Natural killer cell (primary cell): ENCODE data around the gene KCNC4. TPM values are rescaled to one million over a fixed set of nuclear protein-coding genes. Genes with fewer than 3 reads are reported as not detected.

Experiments
- ATAC-seq, 3 donors: fragments of 150-1000 bp in 2 of 3; fragments of 200-7000 bp in 1 of 3; cut with Tn5 transposase; 1 replicate in 1 of 3; 2 replicates in 2 of 3; pipeline ENCODE4 v1.10.0; 2021; ENCODE audit warnings: mild to moderate bottlenecking in 2 of 3, moderate library complexity in 2 of 3
- DNase-seq, 2 donors: peaks; one replicate each; pipeline versions ENCODE4 v3.0.0 to v3.0.0-alpha.2; 2013 to 2021; ENCODE audit warnings: mixed read lengths in 1 of 2
- H3K27ac ChIP-seq: one replicate; pipeline ENCODE4 v1.5.1; 2013; ENCODE audit warnings: mild to moderate bottlenecking, low read length
- H3K27me3 ChIP-seq: one replicate; pipeline ENCODE4 v1.6.1; 2013; ENCODE audit warnings: low read length; ENCODE audit not compliant: control insufficient read depth, insufficient read depth
- H3K36me3 ChIP-seq: one replicate; pipeline ENCODE4 v1.6.1; 2013; ENCODE audit warnings: low read length; ENCODE audit not compliant: control insufficient read depth, insufficient read depth
- H3K4me1 ChIP-seq: one replicate; pipeline ENCODE4 v1.6.1; 2013; ENCODE audit warnings: low read length; ENCODE audit not compliant: control insufficient read depth, insufficient read depth
- H3K4me3 ChIP-seq: one replicate; pipeline ENCODE4 v1.5.1; 2013; ENCODE audit warnings: low read length
- H3K9me3 ChIP-seq: one replicate; pipeline ENCODE4 v1.6.1; 2013; ENCODE audit warnings: low read length; ENCODE audit not compliant: control insufficient read depth, insufficient read depth
- H3K27ac Mint-ChIP-seq, 2 donors: one replicate each; pipeline ENCODE4 v1.8.0; 2022; ENCODE audit warnings: mild to moderate bottlenecking in 2 of 2, mixed read lengths in 2 of 2, moderate library complexity in 1 of 2
- H3K27me3 Mint-ChIP-seq, 2 donors: one replicate each; pipeline ENCODE4 v1.8.0; 2022; ENCODE audit warnings: low read depth in 2 of 2, mixed read lengths in 2 of 2
- H3K36me3 Mint-ChIP-seq: one replicate; pipeline ENCODE4 v1.8.0; 2022; ENCODE audit warnings: mixed read lengths
- H3K4me1 Mint-ChIP-seq, 2 donors: one replicate each; pipeline ENCODE4 v1.8.0; 2022; ENCODE audit warnings: mixed read lengths in 2 of 2
- H3K4me3 Mint-ChIP-seq: one replicate; pipeline ENCODE4 v1.8.0; 2022; ENCODE audit warnings: mild to moderate bottlenecking, moderate library complexity, mixed read lengths
- H3K9me3 Mint-ChIP-seq, 2 donors: one replicate each; pipeline ENCODE4 v1.8.0; 2022; ENCODE audit warnings: mixed read lengths in 2 of 2
- CTCF ChIP-seq: fragments of 200-600 bp; IDR thresholded peaks from one replicate; pipeline ENCODE4 v1.8.0; 2022; ENCODE audit warnings: antibody characterized with exemption
- WGBS: methylation state at CpG from one replicate; pipeline ENCODE4 v1.1.7; 2013; ENCODE audit warnings: missing lambda C conversion rate; ENCODE audit not compliant: insufficient coverage; 5-methylcytosine and 5-hydroxymethylcytosine counted together
- intact Hi-C: fragments of 100-400 bp; cut with micrococcal nuclease; formaldehyde crosslinking; loops from one replicate; pipeline ENCODE4 v1.14.2; 2022
- total RNA-seq, 4 donors: library from RNA; stranded (reverse); fragments of 120-200 nt in 1 of 4; gene quantifications; one replicate each; pipeline versions ENCODE4 v1.2.3 to v1.2.4, GENCODE V29; 2013 to 2022

Gene KCNC4
- total RNA-seq, 3 donors from 2014 or later (not counting 1 experiment from before 2014, with no cell fraction given) = 2.5 to 3.9 (median 3.3) TPM

DNA sequence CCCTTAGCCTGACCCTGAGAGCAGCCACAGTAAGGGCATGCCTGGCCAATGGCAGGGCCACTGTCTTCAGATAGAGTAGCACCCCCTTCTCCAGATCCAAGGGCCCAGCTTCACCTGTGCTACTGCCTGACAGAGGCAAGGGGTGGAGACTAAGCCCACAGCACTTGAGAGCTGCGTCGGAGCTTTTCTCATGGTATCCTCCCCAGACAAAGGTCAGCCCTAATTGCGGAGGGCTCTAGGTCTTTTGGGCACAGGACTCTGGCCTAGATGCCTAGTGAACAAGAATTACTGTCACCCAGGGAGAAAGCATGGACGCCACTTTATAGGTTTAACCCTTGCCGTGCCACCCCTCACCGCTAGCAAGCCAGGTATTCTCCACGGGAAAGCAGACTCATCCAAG lies 15.1 kb downstream of the KCNC4 start:
- Mint-ChIP-seq H3K27me3 (no peaks in the 10 kb centered on the region), H3K4me1 (no peaks in the 10 kb centered on the region), H3K27ac (no peak overlapping the region), H3K36me3 (no peaks in the 10 kb centered on the region), H3K9me3 (no peaks in the 10 kb centered on the region), H3K4me3 (no peak overlapping the region)
- no peak overlapping the region for H3K4me3 ChIP-seq
- H3K4me1 ChIP-seq = no peaks in the 10 kb centered on the region
- H3K27ac ChIP-seq = no peak overlapping the region
- ATAC-seq (no peak), DNase-seq (no peak)
- H3K9me3 ChIP-seq = no peaks in the 10 kb centered on the region
- H3K27me3 ChIP-seq = no peaks in the 10 kb centered on the region
- no peaks in the 10 kb centered on the region for H3K36me3 ChIP-seq
- WGBS = 89% methylated on average over 7 of the region's 7 CpGs
- intact Hi-C loops = no loop called here
- TF ChIP-seq CTCF = no peak

DNA sequence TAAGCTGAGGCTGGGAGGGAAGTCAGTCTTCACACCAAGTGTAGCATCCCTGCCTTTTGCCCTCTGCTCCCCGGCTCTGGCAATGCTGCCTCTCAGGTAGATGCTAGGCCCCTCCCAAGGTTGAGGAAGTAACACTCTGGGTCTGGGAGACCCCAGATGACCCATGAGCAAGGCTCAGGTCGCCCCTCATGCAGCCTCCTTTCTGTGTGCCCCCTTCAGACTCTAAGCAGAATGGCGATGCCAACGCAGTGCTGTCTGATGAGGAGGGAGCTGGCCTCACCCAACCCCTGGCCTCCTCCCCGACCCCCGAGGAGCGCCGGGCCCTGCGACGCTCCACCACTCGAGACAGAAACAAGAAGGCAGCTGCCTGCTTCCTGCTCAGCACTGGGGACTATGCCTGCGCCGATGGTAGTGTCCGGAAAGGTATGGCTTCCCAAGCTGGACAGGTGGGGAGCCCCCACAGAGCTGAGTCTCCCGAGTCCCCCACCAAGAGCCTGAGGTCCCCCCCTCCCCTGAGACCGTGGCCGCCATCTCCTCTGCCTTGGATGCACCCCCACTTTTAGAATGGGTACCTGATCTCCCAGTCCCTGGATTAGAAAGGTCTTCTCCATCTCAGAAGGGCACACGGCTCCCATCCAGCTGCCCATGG lies 15.8 kb downstream of the KCNC4 start:
- H3K9me3 ChIP-seq = no peaks in the 10 kb centered on the region
- H3K27me3 ChIP-seq = no peaks in the 10 kb centered on the region
- Mint-ChIP-seq H3K4me3 (no peak overlapping the region), H3K27ac (no peak overlapping the region), H3K9me3 (no peaks in the 10 kb centered on the region), H3K4me1 (no peaks in the 10 kb centered on the region), H3K36me3 (no peaks in the 10 kb centered on the region), H3K27me3 (no peaks in the 10 kb centered on the region)
- no peak for TF ChIP-seq CTCF
- H3K4me1 ChIP-seq = no peaks in the 10 kb centered on the region
- WGBS = 93% methylated on average over 18 of the region's 18 CpGs
- no peak overlapping the region for H3K4me3 ChIP-seq
- no peak for DNase-seq
- no peaks in the 10 kb centered on the region for H3K36me3 ChIP-seq
- intact Hi-C loops = no loop called here
- no peak overlapping the region for H3K27ac ChIP-seq
- ATAC-seq = no peak

DNA sequence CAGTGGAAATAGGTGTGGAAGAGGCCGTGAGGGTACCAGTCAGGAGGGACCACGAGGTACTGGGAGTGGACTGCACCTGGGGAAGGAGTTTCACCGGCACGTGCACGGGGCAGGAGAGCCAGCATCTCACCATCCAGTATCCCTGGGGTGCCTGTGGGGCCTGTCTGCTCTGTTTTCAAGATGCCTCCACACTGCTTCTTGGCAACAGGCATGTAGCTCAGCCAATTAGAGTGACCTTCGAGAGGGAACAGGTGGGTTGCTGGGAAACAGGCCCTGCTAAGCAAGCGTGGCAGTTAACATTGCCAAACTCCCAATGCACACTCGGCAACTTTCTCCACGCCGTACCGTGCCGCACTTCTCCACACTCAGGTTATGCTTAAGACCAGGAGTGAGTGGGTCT lies 17.7 kb downstream of the KCNC4 start:
- Histone ChIP-seq H3K4me1 (no peaks in the 10 kb centered on the region), H3K9me3 (no peaks in the 10 kb centered on the region), H3K27ac (no peak overlapping the region), H3K27me3 (no peaks in the 10 kb centered on the region), H3K36me3 (no peaks in the 10 kb centered on the region), H3K4me3 (no peak overlapping the region)
- no peak overlapping the region for H3K4me3 Mint-ChIP-seq
- WGBS = 95% methylated on average over 12 of the region's 12 CpGs
- TF ChIP-seq CTCF = no peak
- no peak overlapping the region for H3K27ac Mint-ChIP-seq
- no peaks in the 10 kb centered on the region for H3K36me3 Mint-ChIP-seq
- no peaks in the 10 kb centered on the region for H3K27me3 Mint-ChIP-seq
- ATAC-seq (no peak), DNase-seq (no peak)
- no peaks in the 10 kb centered on the region for H3K4me1 Mint-ChIP-seq
- no peaks in the 10 kb centered on the region for H3K9me3 Mint-ChIP-seq
- intact Hi-C loops = no loop called here

GRCh38 chr1:110228381-110228780 lies 18.3 kb downstream of the KCNC4 start:
- H3K36me3 ChIP-seq = no peaks in the 10 kb centered on the region
- H3K4me1 ChIP-seq = no peaks in the 10 kb centered on the region
- TF ChIP-seq CTCF = no peak
- intact Hi-C loops = no loop called here
- WGBS = 98% methylated on average over 11 of the region's 12 CpGs
- H3K27ac Mint-ChIP-seq = no peak overlapping the region
- H3K27ac ChIP-seq = no peak overlapping the region
- no peak for ATAC-seq
- H3K9me3 ChIP-seq = no peaks in the 10 kb centered on the region
- no peaks in the 10 kb centered on the region for H3K36me3 Mint-ChIP-seq
- no peak overlapping the region for H3K4me3 ChIP-seq
- H3K27me3 Mint-ChIP-seq = no peaks in the 10 kb centered on the region
- no peaks in the 10 kb centered on the region for H3K27me3 ChIP-seq
- no peak overlapping the region for H3K4me3 Mint-ChIP-seq
- DNase-seq = no peak
- H3K4me1 Mint-ChIP-seq = no peaks in the 10 kb centered on the region
- H3K9me3 Mint-ChIP-seq = no peaks in the 10 kb centered on the region
